ENCODE measurements around the gene PDE6B. TPM values are rescaled to one million over a fixed set of nuclear protein-coding genes. Genes with fewer than 3 reads are reported as not detected.

PDE6B gene
- total and polyA plus RNA-seq, 2 of the 13 experiments (the other 11 are each of a cell fraction or from before 2014, with no cell fraction given) = 0.38 to 0.40 TPM

- Histone ChIP-seq H3K4me2 (ENCODE audit: low read depth, low read length) (no peak overlapping the region), H3K27ac (ENCODE audit: extremely low read length, insufficient read depth, low read length) (no peak overlapping the region), H4K20me1 (ENCODE audit: insufficient read depth, low read length) (no peaks in the 10 kb centered on the region), H3K4me3 (replicated peaks in 1 of 3; ENCODE audit: insufficient read depth in 1 of 3, low read depth in 2 of 3, low read length in 3 of 3) (no peak overlapping the region), H3K9ac (ENCODE audit: insufficient read depth, low read depth, low read length) (no peak overlapping the region), H3K4me1 (ENCODE audit: insufficient read depth, low read length) (peaks cover 22% of the 10 kb centered on the region), H3K9me3 (ENCODE audit: low read length) (peaks cover 1% of the 10 kb centered on the region), H3K36me3 (replicated peaks in 1 of 2; ENCODE audit: control insufficient read depth in 1 of 2, insufficient read depth in 2 of 2, low read length in 2 of 2) (no peaks in the 10 kb centered on the region), H3K79me2 (ENCODE audit: insufficient read depth, low read length) (no peaks in the 10 kb centered on the region), H3K27me3 (ENCODE audit: control insufficient read depth in 1 of 2, insufficient read depth in 2 of 2, low read length in 2 of 2) (peaks cover 4 to 34% of the 10 kb centered on the region in 2 experiments), H2AFZ (ENCODE audit: low read length) (no peak overlapping the region)
- ChIA-PET CTCF (ENCODE audit: low intra/inter-chr PET ratio, low total read pairs) (no interaction called here), POLR2A (no interaction called here)
- no peak for TF ChIP-seq ZBTB37 (CRISPR knock-in tag; IDR thresholded peaks at IDR 0.05)
- TF ChIP-seq HOMEZ (CRISPR knock-in tag; IDR thresholded peaks at IDR 0.05; ENCODE audit: low read depth) = no peak
- no peak for TF ChIP-seq YEATS4 (CRISPR knock-in tag; IDR thresholded peaks at IDR 0.05; ENCODE audit: borderline replicate concordance)
- TF ChIP-seq TERF1 (CRISPR knock-in tag; IDR thresholded peaks at IDR 0.05) = no peak
- peak; percentile 55; the same call in 1 of the 2 replicates for TF ChIP-seq ZNF7 (CRISPR knock-in tag; IDR thresholded peaks at IDR 0.05)
- TF ChIP-seq FOSL1 (CRISPR knock-in tag; IDR thresholded peaks at IDR 0.05; ENCODE audit: borderline replicate concordance) = no peak
- no peak for TF ChIP-seq FOXA3 (CRISPR knock-in tag; IDR thresholded peaks at IDR 0.05)
- no TSS peak for BruUV-seq (replicated peaks)
- intact Hi-C loops (cut with micrococcal nuclease; ENCODE audit: unreplicated experiment) (no loop called here), in situ Hi-C loops (cut with HindIII; ENCODE audit: extremely low pct_ligation_motif_present, low pct_unique_long_range_greater_than_20kb) (no loop called here)
- ATAC-seq = no peak
- DNase-seq (ENCODE audit: low spot score) = no peak
- WGBS (ENCODE audit: low lambda C conversion rate) = 21% methylated on average over 9 of the region's 16 CpGs
- FAIRE-seq = no peak
Observed at GRCh38 chr4:589219-589963, 36.0 kb upstream of the PDE6B start.
